Mononuclear cell (primary cell): ENCODE results near the gene DBR1. TPM values are rescaled to one million over a fixed set of nuclear protein-coding genes. Genes with fewer than 3 reads are reported as not detected.

Experiments
- H3K27me3 ChIP-seq: 2 replicates; pipeline ENCODE4 v1.6.0; 2011; ENCODE audit warnings: low read length, control low read depth; ENCODE audit not compliant: insufficient read depth
- H3K4me1 ChIP-seq: 2 replicates; pipeline ENCODE4 v1.5.1; 2011; ENCODE audit warnings: mild to moderate bottlenecking, low read length, control low read depth; ENCODE audit not compliant: insufficient read depth
- H3K4me3 ChIP-seq: 2 replicates; pipeline ENCODE4 v1.5.1; 2011; ENCODE audit warnings: mild to moderate bottlenecking, low read length, moderate library complexity
- H3K9me3 ChIP-seq: 2 replicates; pipeline ENCODE4 v1.5.1; 2011; ENCODE audit warnings: low read depth, mild to moderate bottlenecking, control low read depth, low read length
- total RNA-seq: library from RNA; depleted of rRNA; stranded (reverse); fragments of >200 nt; gene quantifications from one replicate; pipeline ENCODE4 v1.2.3, GENCODE V29; 2012

The DBR1 gene
- total RNA-seq, 1 donor: 16.0 TPM

DNA sequence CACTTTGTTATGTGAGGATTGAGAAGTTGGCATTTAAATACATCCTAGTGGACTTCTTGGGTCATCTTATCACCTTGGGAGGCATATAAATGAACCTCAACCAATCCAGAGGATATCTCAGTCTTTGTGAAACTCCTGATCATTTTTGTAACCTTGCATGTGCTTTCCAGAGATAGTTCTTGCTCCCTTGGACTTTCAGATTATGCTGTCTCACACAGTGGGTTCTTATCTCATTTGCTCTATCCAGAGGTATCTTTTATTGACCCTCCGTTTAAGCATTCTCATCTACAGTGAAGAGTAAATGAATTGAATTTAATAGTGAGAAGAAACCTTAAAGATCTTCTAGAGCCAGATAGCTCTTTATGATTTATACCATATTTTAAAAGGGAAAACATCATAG is 22.8 kb upstream of the DBR1 start:
- H3K4me3 ChIP-seq: no peak overlapping the region
- H3K27me3 ChIP-seq: no peaks in the 10 kb centered on the region
- peaks cover 11% of the 10 kb centered on the region for H3K4me1 ChIP-seq
- H3K9me3 ChIP-seq: no peaks in the 10 kb centered on the region

- H3K4me3 ChIP-seq: no peak overlapping the region
- H3K27me3 ChIP-seq: no peaks in the 10 kb centered on the region
- H3K9me3 ChIP-seq: no peaks in the 10 kb centered on the region
- peaks cover 11% of the 10 kb centered on the region for H3K4me1 ChIP-seq
Observed at GRCh38 chr3:138197058-138197457, 22.3 kb upstream of the DBR1 start.

DNA sequence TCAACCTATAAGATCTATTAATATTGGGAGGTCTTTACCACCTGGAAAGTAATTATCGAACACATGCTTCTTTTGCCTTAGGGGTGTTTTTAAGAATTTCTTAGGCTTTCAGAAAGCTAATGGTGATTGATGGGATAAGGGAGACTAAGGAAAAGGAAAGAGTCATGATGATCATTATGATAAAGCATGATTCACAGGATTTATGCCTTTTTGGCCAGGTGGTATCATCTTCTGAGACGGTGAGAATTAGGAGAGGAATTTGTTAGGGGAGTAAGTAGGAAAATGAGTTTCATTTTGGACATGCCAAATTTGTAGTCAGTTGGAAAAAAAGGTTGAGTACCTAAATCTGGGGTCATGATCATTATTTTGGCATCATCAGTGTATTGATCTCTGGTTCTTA is 21.3 kb upstream of the DBR1 start:
- Histone ChIP-seq H3K4me3 (no peak overlapping the region), H3K27me3 (no peaks in the 10 kb centered on the region), H3K9me3 (no peaks in the 10 kb centered on the region), H3K4me1 (peaks cover 11% of the 10 kb centered on the region)

DNA sequence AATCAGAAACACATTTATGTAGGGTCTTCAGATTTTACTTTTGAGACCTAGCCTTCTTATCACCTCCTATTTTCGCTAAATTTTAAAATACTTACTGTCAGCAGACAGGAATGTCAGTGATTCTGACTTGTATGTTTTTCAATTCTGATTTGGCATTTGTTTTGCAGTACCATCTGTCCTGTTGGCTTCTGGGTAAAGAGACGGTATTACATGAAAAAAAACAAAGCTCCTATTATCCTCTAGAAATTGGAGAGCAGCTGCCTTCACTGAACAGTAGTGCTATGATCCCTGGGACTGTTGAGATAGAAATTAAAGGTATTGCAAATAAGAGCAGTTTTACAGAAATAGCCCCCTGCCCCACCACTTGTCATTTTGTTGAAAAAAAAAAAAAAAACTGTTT is 20.8 kb upstream of the DBR1 start:
- H3K4me1 ChIP-seq: peaks cover 7% of the 10 kb centered on the region
- H3K27me3 ChIP-seq: no peaks in the 10 kb centered on the region
- H3K4me3 ChIP-seq: no peak overlapping the region
- H3K9me3 ChIP-seq: no peaks in the 10 kb centered on the region

DNA sequence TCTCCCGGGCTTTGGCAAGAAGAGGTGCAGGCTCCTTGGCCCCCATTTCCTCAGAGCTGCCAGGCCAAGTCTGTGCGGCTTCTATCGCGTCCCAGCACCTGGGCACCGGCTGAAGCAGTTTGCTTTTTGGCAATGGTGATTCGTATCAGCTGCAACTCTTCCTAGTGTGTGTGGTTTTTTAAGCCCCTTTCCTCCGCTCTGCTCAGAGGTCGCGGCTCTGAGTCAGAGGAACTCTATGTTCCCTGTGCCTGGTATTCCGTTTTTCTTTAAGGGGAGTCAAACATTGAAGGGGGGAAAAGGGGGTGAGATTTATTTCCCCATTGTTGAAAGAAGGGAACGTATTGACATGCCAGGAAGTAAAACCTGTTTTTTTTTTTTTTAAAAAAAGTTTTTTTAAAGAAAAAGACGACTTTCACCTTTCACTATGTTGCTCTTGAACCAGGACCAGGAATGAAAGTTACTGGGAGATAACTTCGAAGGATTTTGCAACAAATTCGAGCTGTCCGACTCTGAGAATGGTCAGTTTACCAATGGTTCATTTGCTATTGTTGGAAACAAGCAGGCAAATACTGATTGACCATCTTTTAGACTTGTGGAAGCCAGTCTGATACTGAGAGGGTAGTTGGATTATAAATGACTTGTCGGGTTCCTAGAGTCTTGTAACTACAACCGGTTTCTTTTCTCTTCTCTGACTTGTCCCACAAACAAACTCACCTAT is 13.5 kb upstream of the DBR1 start:
- peaks cover 18% of the 10 kb centered on the region for H3K4me1 ChIP-seq
- H3K27me3 ChIP-seq: peaks cover 7% of the 10 kb centered on the region
- no peaks in the 10 kb centered on the region for H3K9me3 ChIP-seq
- H3K4me3 ChIP-seq: peak overlapping the region; percentile 95

DNA sequence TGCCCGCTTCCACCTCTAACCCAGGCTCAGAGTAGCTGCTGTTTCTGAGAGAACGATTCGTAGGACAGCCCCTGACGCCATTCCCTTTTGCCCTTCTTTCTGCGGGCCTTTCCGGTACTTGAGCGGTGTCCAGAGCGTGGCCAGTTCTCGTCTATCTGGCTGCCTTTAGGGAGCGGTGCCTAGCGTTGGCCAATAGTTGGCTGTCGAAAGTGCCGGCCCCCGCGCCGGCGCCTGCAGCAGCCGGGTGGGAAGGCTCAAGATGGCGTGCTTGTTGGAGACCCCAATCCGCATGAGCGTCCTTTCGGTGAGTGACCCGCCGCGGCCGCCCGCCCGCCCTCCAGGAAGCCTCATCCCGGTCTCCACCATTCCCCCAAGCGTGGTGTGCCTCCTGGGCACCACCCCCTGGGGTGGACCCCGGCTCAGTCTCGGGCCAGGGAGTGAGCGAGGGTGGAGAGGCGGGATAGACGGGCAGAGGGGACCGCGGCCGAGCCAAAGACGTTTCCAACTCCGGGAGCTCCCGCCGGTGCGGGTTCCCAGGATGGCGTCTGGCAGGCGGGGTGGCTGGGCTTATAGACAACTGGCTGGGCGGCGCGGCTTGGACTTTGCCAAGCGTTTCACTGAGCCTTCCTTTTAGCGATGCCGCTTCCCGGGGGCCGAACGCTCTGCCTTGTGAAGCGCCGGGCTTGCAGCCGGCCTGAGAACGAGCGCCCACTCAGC is 12.7 kb upstream of the DBR1 start, which contains the start of gene ARMC8:
TSS of gene ARMC8 (plus strand) at position 6 of the 717 bp plus-strand sequence. CDS start at position 260, 254 bp downstream.
- no peaks in the 10 kb centered on the region for H3K9me3 ChIP-seq
- H3K27me3 ChIP-seq: peaks cover 7% of the 10 kb centered on the region
- peak within 1 kb of the TSS; percentile 95 for H3K4me3 ChIP-seq
- H3K4me1 ChIP-seq: peaks cover 18% of the 10 kb centered on the region

DNA sequence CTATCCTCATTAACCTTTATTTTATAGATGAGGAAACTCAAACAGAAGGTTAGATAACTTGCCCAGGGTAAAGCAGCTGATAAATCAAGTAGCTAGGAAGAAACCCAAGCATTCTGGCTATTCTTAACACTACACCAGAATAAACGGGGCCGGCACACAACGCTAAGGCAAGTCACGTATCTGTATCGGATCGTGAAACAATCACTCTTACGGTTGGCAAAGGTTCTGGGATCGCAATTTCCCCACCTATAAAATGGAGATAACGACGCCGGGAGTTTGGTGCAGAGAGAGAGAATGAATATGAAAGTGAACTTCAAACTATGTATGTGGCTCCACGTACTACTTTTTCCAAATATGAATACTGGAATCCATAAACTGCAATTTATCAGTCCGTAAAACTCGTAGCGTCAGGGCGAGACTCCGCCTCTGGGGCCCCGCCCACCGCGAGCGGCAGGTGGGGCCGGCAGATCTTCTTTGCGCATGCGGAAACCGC is 12.1 kb upstream of the DBR1 start:
- Histone ChIP-seq H3K4me3 (peak overlapping the region; percentile 95), H3K4me1 (peaks cover 18% of the 10 kb centered on the region), H3K9me3 (no peaks in the 10 kb centered on the region), H3K27me3 (peaks cover 7% of the 10 kb centered on the region)

DNA sequence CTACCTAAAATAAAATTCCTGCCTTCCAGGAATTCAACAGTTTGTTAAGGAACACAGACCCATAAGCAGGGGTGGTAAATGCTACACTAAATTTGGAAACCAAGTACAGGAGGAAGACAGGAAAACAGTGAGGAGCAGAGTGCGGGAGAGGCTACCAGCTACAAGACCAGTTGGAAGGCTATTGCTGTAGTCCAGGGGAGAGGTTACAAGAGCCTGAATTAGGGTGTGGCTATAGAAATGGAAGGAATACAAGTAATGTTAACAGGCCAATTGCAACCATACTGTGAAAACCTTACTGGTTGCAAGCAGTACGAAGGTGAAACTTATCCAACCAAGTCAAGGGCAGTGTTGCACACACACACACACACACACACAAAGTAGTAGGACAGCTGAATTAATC is 11.5 kb upstream of the DBR1 start:
- no peaks in the 10 kb centered on the region for H3K9me3 ChIP-seq
- H3K4me3 ChIP-seq: no peak overlapping the region
- H3K4me1 ChIP-seq: peaks cover 18% of the 10 kb centered on the region
- H3K27me3 ChIP-seq: peaks cover 7% of the 10 kb centered on the region

- H3K9me3 ChIP-seq: no peaks in the 10 kb centered on the region
- H3K4me3 ChIP-seq: no peak overlapping the region
- H3K27me3 ChIP-seq: peaks cover 7% of the 10 kb centered on the region
- peaks cover 18% of the 10 kb centered on the region for H3K4me1 ChIP-seq
Observed at GRCh38 chr3:138184994-138185393, 10.3 kb upstream of the DBR1 start.

GRCh38 chr3:138180375-138181029 is 5.8 kb upstream of the DBR1 start:
- H3K27me3 ChIP-seq: peaks cover 7% of the 10 kb centered on the region
- no peaks in the 10 kb centered on the region for H3K9me3 ChIP-seq
- no peaks in the 10 kb centered on the region for H3K4me1 ChIP-seq
- H3K4me3 ChIP-seq: no peak overlapping the region

- Histone ChIP-seq H3K4me1 (peaks cover 26% of the 10 kb centered on the region), H3K4me3 (peak overlapping the region; percentile 78), H3K9me3 (no peaks in the 10 kb centered on the region), H3K27me3 (no peaks in the 10 kb centered on the region)
Observed at GRCh38 chr3:138173769-138174420, 826 bp downstream of the DBR1 start.

- H3K4me1 ChIP-seq: peaks cover 26% of the 10 kb centered on the region
- H3K4me3 ChIP-seq: no peak overlapping the region
- H3K9me3 ChIP-seq: no peaks in the 10 kb centered on the region
- no peaks in the 10 kb centered on the region for H3K27me3 ChIP-seq
Observed at GRCh38 chr3:138172625-138173024, 2.1 kb downstream of the DBR1 start.

DNA sequence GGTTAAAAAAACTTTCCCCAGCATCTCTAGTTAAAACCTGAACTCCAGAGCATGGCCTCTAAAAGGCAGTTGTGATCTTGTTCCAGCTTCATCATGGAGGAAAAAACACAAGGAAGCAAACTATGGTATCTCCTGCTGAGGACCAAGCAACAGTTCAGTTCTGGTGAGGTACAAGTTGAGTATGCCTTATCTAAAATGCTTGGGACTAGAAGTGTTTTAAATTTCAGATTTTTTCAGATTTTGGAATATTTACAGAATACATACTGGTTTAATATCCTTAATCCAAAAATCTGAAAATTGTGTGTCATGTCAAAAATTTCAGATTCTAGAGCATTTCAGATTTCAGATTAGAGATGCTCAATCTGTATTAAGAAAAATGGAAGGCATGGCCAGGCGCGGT is 9.7 kb downstream of the DBR1 start:
- no peaks in the 10 kb centered on the region for H3K4me1 ChIP-seq
- H3K27me3 ChIP-seq: no peaks in the 10 kb centered on the region
- H3K9me3 ChIP-seq: no peaks in the 10 kb centered on the region
- no peak overlapping the region for H3K4me3 ChIP-seq

DNA sequence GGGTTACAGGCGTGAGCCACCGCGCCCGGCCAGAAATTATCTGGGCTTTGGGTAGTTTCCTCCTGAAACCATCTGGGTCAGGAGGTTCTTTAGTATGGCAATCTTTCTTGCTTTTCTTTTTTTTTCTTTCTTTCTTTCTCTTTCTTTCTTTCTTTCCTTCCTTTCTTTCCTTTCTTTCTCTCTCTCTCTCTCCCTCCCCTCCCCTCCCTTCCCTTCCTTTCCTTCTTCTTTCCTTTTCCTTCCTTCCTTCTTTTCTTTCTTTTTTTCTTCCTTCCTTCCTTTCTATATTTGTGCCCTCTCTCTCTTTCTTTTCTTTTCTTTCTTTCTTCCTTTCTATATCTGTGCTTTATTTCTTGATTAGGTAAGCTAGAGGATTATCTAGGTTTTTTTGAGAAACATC is 17.0 kb downstream of the DBR1 start:
- H3K4me3 ChIP-seq: no peak overlapping the region
- no peaks in the 10 kb centered on the region for H3K4me1 ChIP-seq

GRCh38 chr3:138154534-138154933 is 20.2 kb downstream of the DBR1 start:
- no peaks in the 10 kb centered on the region for H3K27me3 ChIP-seq
- no peaks in the 10 kb centered on the region for H3K9me3 ChIP-seq
- no peaks in the 10 kb centered on the region for H3K4me1 ChIP-seq
- no peak overlapping the region for H3K4me3 ChIP-seq

More for the DNA sequence above, 17.0 kb downstream of the DBR1 start:
- H3K9me3 ChIP-seq: no peaks in the 10 kb centered on the region
- no peaks in the 10 kb centered on the region for H3K27me3 ChIP-seq
